HEK293T (cell line): ENCODE data around the gene GRB14.

Experiments
- CTCF ChIA-PET: fragments of 350-600 bp; formaldehyde crosslinking; extraction: SDS; loops from one replicate; lab custom pipeline; 2021; ENCODE audit warnings: antibody characterized with exemption, inconsistent platforms; lab: Yijun Ruan, JAX
- POLR2A ChIA-PET: fragments of 350-600 bp; formaldehyde crosslinking; extraction: SDS; loops from one replicate; lab custom pipeline; 2020; ENCODE audit warnings: antibody characterized with exemption, inconsistent platforms; lab: Yijun Ruan, JAX
- DNase-seq: peaks from one replicate; pipeline ENCODE4 v3.0.0; 2012; ENCODE audit warnings: mixed read lengths; ENCODE audit errors: extremely low spot score
- ARNT ChIP-seq: fragments of 450-650 bp; IDR thresholded peaks from 2 replicates; pipeline ENCODE4 v1.6.1; 2017; ENCODE audit warnings: mild to moderate bottlenecking
- BHLHE40 ChIP-seq: fragments of 450-650 bp; IDR thresholded peaks from 2 replicates; pipeline ENCODE4 v1.6.1; 2016; ENCODE audit warnings: mild to moderate bottlenecking, moderate library complexity, borderline replicate concordance
- CTBP1 ChIP-seq: fragments of 450-650 bp; IDR thresholded peaks from 2 replicates; pipeline ENCODE4 v1.6.1; 2016; ENCODE audit warnings: borderline replicate concordance
- ELF4 ChIP-seq: fragments of 450-650 bp; IDR thresholded peaks from 2 replicates; pipeline ENCODE4 v1.6.1; 2017; ENCODE audit warnings: antibody characterized with exemption
- FOXA1 ChIP-seq: fragments of 450-650 bp; IDR thresholded peaks from 2 replicates; pipeline ENCODE4 v1.6.1; 2016; ENCODE audit warnings: mild to moderate bottlenecking
- FOXK2 ChIP-seq: fragments of 450-650 bp; IDR thresholded peaks from 2 replicates; pipeline ENCODE4 v1.6.1; 2016; ENCODE audit warnings: mild to moderate bottlenecking
- FOXM1 ChIP-seq: fragments of 450-650 bp; IDR thresholded peaks from 2 replicates; pipeline ENCODE4 v1.6.1; 2017; ENCODE audit warnings: mild to moderate bottlenecking, borderline replicate concordance
- HDGF ChIP-seq: fragments of 450-650 bp; IDR thresholded peaks from 2 replicates; pipeline ENCODE4 v1.6.1; 2017; ENCODE audit warnings: antibody characterized with exemption, borderline replicate concordance
- L3MBTL2 ChIP-seq: fragments of 450-650 bp; conservative IDR thresholded peaks from 2 replicates; pipeline ENCODE4 v1.6.1; 2016; ENCODE audit warnings: mild to moderate bottlenecking
- LEF1 ChIP-seq: fragments of 450-650 bp; IDR thresholded peaks from 2 replicates; pipeline ENCODE4 v1.6.1; 2017; ENCODE audit warnings: mild to moderate bottlenecking, borderline replicate concordance
- NFRKB ChIP-seq: fragments of 450-650 bp; IDR thresholded peaks from 2 replicates; pipeline ENCODE4 v1.6.1; 2016; ENCODE audit warnings: mild to moderate bottlenecking, moderate library complexity
- PKNOX1 ChIP-seq: fragments of 450-650 bp; IDR thresholded peaks from 2 replicates; pipeline ENCODE4 v1.6.1; 2016
- SP1 ChIP-seq: fragments of 450-650 bp; IDR thresholded peaks from 2 replicates; pipeline ENCODE4 v1.6.1; 2017
- SUZ12 ChIP-seq: fragments of 450-650 bp; IDR thresholded peaks from 2 replicates; pipeline ENCODE4 v1.6.1; 2016; ENCODE audit warnings: mild to moderate bottlenecking
- TARDBP ChIP-seq: fragments of 450-650 bp; IDR thresholded peaks from 2 replicates; pipeline ENCODE4 v1.6.1; 2016
- ZNF384 ChIP-seq: fragments of 450-650 bp; IDR thresholded peaks from 2 replicates; pipeline ENCODE4 v1.6.1; 2016

The GRB14 gene

GRCh38 chr2:164567335-164567989 lies 53.8 kb downstream of the GRB14 start:
- DNase-seq = no peak
- ChIA-PET POLR2A (no interaction called here), CTCF (no interaction called here)
- no peak for TF ChIP-seq HDGF
- TF ChIP-seq FOXK2 = no peak

DNA sequence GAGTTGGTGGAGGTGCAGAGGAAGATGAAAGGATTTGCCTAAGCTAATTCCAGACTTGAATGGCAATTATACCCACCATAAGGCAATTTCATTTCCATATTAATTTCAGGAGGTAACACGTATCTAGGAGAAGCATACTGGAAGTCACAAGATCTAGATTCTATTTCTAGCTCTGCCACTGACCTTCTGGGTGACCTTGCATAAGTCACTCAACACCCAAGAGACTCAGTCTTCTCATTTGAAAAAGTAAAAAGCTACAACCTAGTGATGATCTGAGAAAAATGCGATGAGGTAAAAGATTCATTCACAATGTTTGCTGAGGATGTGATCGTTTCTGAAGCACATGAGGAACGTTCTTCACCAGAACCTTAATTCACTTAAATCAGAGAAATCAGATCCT lies 55.9 kb downstream of the GRB14 start:
- TF ChIP-seq HDGF (no peak), NFRKB (no peak), PKNOX1 (no peak), SP1 (no peak), FOXM1 (no peak), ELF4 (no peak), L3MBTL2 (no peak), ARNT (no peak), TARDBP (no peak), SUZ12 (no peak), FOXK2 (no peak), BHLHE40 (no peak), FOXA1 (no peak), ZNF384 (no peak), CTBP1 (no peak), LEF1 (no peak)
- ChIA-PET CTCF (no interaction called here), POLR2A (no interaction called here)
- DNase-seq = no peak

DNA sequence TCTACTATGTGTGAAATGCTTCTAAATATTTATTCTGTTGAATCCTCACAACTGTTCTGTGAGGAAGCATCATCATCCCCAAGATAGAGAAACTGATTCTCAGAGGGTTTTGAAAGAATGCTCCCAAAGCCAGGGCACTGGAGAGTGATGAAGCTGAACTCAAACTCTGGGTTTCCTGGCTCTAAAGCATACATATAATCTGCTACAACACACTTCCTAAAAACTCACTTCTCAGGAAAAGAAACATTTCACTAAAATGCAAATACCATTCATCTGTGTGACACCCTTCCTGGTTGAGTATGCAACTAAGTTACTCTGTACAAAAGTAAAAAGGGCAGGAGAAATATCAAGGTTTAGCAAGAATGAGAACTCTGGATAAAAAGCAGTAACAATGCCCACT lies 58.6 kb downstream of the GRB14 start:
- POLR2A ChIA-PET = no interaction called here

DNA sequence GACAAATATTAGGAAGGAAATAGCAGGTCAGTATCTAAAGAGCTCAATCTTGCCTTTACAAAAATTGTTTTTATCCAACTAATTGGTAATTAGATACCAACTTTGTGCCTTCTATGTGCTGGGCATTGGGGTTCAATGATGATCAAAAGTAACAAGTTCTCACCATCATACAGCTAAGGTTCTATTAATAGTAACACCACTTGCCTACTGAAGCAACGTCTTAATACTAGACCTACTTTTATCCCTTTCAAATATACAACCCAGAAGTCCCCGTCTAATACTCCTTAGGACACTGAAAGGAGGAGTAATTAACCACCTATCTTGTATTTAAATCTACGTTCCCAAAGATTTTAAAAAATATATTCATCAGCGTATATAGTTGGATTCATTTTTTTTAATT lies 59.3 kb downstream of the GRB14 start:
- TF ChIP-seq TARDBP = no peak
- TF ChIP-seq NFRKB = no peak
- no peak for TF ChIP-seq CTBP1
- TF ChIP-seq FOXK2 = no peak
- no peak for TF ChIP-seq LEF1
- TF ChIP-seq BHLHE40 = no peak
- TF ChIP-seq PKNOX1 = no peak
- TF ChIP-seq ZNF384 = no peak
- no peak for TF ChIP-seq ARNT
- TF ChIP-seq SUZ12 = no peak
- no peak for TF ChIP-seq FOXM1
- TF ChIP-seq ELF4 = no peak
- TF ChIP-seq L3MBTL2 = no peak
- no peak for TF ChIP-seq SP1
- ChIA-PET POLR2A (no interaction called here), CTCF (no interaction called here)
- no peak for DNase-seq

More for the DNA sequence above, 58.6 kb downstream of the GRB14 start:
- no peak for DNase-seq
- CTCF ChIA-PET = no interaction called here
- TF ChIP-seq FOXM1 (no peak), ZNF384 (no peak), FOXK2 (no peak), ARNT (no peak), CTBP1 (no peak), SP1 (no peak), NFRKB (no peak), BHLHE40 (no peak), SUZ12 (no peak), PKNOX1 (no peak), L3MBTL2 (no peak), TARDBP (no peak), HDGF (no peak), LEF1 (no peak), FOXA1 (no peak), ELF4 (no peak)

- POLR2A ChIA-PET = no interaction called here
- DNase-seq = no peak
- TF ChIP-seq SUZ12 (no peak), LEF1 (no peak), BHLHE40 (no peak), FOXM1 (no peak), HDGF (no peak), ZNF384 (no peak), NFRKB (no peak), L3MBTL2 (no peak), TARDBP (no peak), CTBP1 (no peak), FOXA1 (no peak), SP1 (no peak), ARNT (no peak), PKNOX1 (no peak), ELF4 (no peak)
- CTCF ChIA-PET = interaction anchor here (1.5 kb wide), 1 partner anchor 151 kb away, joined by 5 read pairs; no protein-coding TSS in a partner anchor
Observed at GRCh38 chr2:164561416-164561815, 59.9 kb downstream of the GRB14 start.

- ChIA-PET POLR2A (no interaction called here), CTCF (interaction anchor here (0.6 to 1.5 kb wide), 6 partner anchors 10 to 401 kb away, joined by 3 to 5 read pairs (median 4); no protein-coding TSS in a partner anchor)
- no peak for DNase-seq
- TF ChIP-seq FOXA1 (no peak), FOXM1 (no peak), NFRKB (no peak), BHLHE40 (no peak), TARDBP (no peak), ELF4 (no peak), FOXK2 (no peak), ARNT (no peak), ZNF384 (no peak), LEF1 (no peak), CTBP1 (no peak), L3MBTL2 (no peak), SUZ12 (no peak), HDGF (no peak), SP1 (no peak)
Observed at GRCh38 chr2:164560902-164561301, 60.4 kb downstream of the GRB14 start.
